ENCODE results near the gene CBX8. TPM values are rescaled to one million over a fixed set of nuclear protein-coding genes. Genes with fewer than 3 reads are reported as not detected.

CBX8 gene
- total and polyA plus RNA-seq, 2 of the 8 experiments (the other 6 are each of a cell fraction or from before 2014, with no cell fraction given): 0.09 to 2.1 TPM

GRCh38 chr17:79826841-79827578 lies 30.1 kb upstream of the CBX8 start:
- no peak overlapping the region for H3K4ac ChIP-seq (replicated peaks; ENCODE audit: insufficient read length, low read depth, low read length)
- no peak overlapping the region for H4K5ac ChIP-seq (ENCODE audit: insufficient read length, low read depth, low read length)
- H2AK5ac ChIP-seq (ENCODE audit: low read depth, low read length): peak overlapping the region; percentile 89; the same call in 1 of the 2 replicates
- no peaks in the 10 kb centered on the region for H3K79me1 ChIP-seq (ENCODE audit: low read depth, low read length)
- ChIA-PET POLR2A (ENCODE audit: partially characterized antibody) (interaction anchor here (0.9 to 15.2 kb wide), 3 partner anchors 10 to 45 kb away, joined by 3 to 374 read pairs (median 4); no protein-coding TSS in a partner anchor), CTCF (ENCODE audit: partially characterized antibody) (interaction anchor here (0.8 to 24.7 kb wide), 6 partner anchors 9 to 85 kb away, joined by 3 to 576 read pairs (median 4); partner anchors contain the start of gene CBX8)
- H3K4me1 ChIP-seq (replicated peaks in 1 of 4; ENCODE audit: control insufficient read depth in 3 of 4, insufficient read depth in 4 of 4, low read length in 3 of 4): peaks cover 0 to 21% (median 2%) of the 10 kb centered on the region in 4 experiments; a peak in 4 of 7 replicates
- H3K79me2 ChIP-seq (ENCODE audit: control insufficient read depth in 1 of 2, insufficient read depth in 2 of 2, low read length in 2 of 2): no peaks in the 10 kb centered on the region
- H3K4me3 ChIP-seq (ENCODE audit: extremely low read depth in 1 of 4, insufficient read depth in 2 of 4, low read depth in 3 of 4, low read length in 4 of 4): no peak overlapping the region
- H2BK15ac ChIP-seq (ENCODE audit: low read length): peak overlapping the region; percentile 97; the same call in 1 of the 2 replicates
- H3K36me3 ChIP-seq (ENCODE audit: control insufficient read depth in 2 of 4, insufficient read depth in 4 of 4, low read length in 3 of 4): no peaks in the 10 kb centered on the region; a peak in 1 of 8 replicates
- H3K56ac ChIP-seq (replicated peaks; ENCODE audit: insufficient read length, low read depth, low read length): no peak overlapping the region
- no peak overlapping the region for H3K23ac ChIP-seq (ENCODE audit: insufficient read length)
- H4K8ac ChIP-seq (ENCODE audit: extremely low read depth, insufficient read depth, low read length): peak overlapping the region; percentile 58; the same call in 1 of the 2 replicates
- FAIRE-seq: no peak
- no peak overlapping the region for H3K14ac ChIP-seq (ENCODE audit: insufficient read length)
- peak overlapping the region; percentile 87; the same call in 1 of the 2 replicates for H2BK20ac ChIP-seq (ENCODE audit: low read length)
- no peak overlapping the region for H3K27ac ChIP-seq (ENCODE audit: low read depth, low read length)
- peak overlapping the region; percentile 22; the same call in 1 of the 2 replicates for H2BK12ac ChIP-seq (ENCODE audit: low read depth, low read length)
- H3K9me3 ChIP-seq (ENCODE audit: insufficient read depth in 2 of 2, low read depth in 1 of 2, low read length in 1 of 2): no peaks in the 10 kb centered on the region; a peak in 1 of 4 replicates
- no peak overlapping the region; a peak in 1 of 4 replicates for H3K4me2 ChIP-seq (ENCODE audit: insufficient read depth in 1 of 2, low read depth in 2 of 2, low read length in 2 of 2)
- H3K9ac ChIP-seq (replicated peaks in 1 of 4; ENCODE audit: extremely low read depth in 1 of 4, low read depth in 3 of 4, low read length in 3 of 4): peak overlapping the region in 1 of 4 experiments; percentile 1; a peak in 1 of 7 replicates
- 0 out of 2 replicates have a peak overlapping the region, but pooled peaks have one; percentile 80 for H2BK5ac ChIP-seq (ENCODE audit: low read depth, low read length)
- H4K91ac ChIP-seq (replicated peaks; ENCODE audit: insufficient read length, low read length): peak overlapping the region; percentile 59
- no peak overlapping the region for H2BK120ac ChIP-seq (replicated peaks; ENCODE audit: low read depth, low read length)
- H4K20me1 ChIP-seq (replicated peaks in 1 of 2; ENCODE audit: control insufficient read depth in 1 of 2, insufficient read depth in 2 of 2, low read length in 2 of 2): peaks cover 0 to 5% of the 10 kb centered on the region in 2 experiments
- no peak for DNase-seq (ENCODE audit: low read depth in 1 of 2, low spot score in 2 of 2)
- WGBS, 2 experiments (ENCODE audit: extremely low coverage in 1 of 2, insufficient coverage in 1 of 2, insufficient read length in 1 of 2, insufficient replicate concordance in 2 of 2, low coverage in 1 of 2, low lambda C conversion rate in 2 of 2, missing lambda C conversion rate in 1 of 2): 88% methylated on average over 26 of the region's 26 CpGs; no CpG with 5 or more reads in 1 of the 2 experiments
- peak overlapping the region; percentile 81; the same call in 1 of the 2 replicates for H3K18ac ChIP-seq (ENCODE audit: extremely low read depth, low read length)
- no peaks in the 10 kb centered on the region; the same call in 1 of the 2 replicates for H3K23me2 ChIP-seq (ENCODE audit: low read depth, low read length)
- H3K27me3 ChIP-seq (replicated peaks in 1 of 4; ENCODE audit: control insufficient read depth in 3 of 4, extremely low read depth in 1 of 4, insufficient read depth in 3 of 4, low read length in 3 of 4): peaks cover 26 to 78% (median 61%) of the 10 kb centered on the region in 4 experiments
- H2AFZ ChIP-seq (ENCODE audit: low read length): no peak overlapping the region
- no peak for TF ChIP-seq MAFK (IDR thresholded peaks at IDR 0.05; ENCODE audit: low read depth, low read length)
- TF ChIP-seq JUN (IDR thresholded peaks at IDR 0.05; ENCODE audit: low read depth, low read length): peak; percentile 40; the same call in 1 of the 2 replicates

Measured in H1 (cell line).